Measurements from ENCODE around the gene SLC6A3.
A peak's percentile ranks its signal among the peaks of the same experiment; 100 is the strongest.

Gene SLC6A3

DNA sequence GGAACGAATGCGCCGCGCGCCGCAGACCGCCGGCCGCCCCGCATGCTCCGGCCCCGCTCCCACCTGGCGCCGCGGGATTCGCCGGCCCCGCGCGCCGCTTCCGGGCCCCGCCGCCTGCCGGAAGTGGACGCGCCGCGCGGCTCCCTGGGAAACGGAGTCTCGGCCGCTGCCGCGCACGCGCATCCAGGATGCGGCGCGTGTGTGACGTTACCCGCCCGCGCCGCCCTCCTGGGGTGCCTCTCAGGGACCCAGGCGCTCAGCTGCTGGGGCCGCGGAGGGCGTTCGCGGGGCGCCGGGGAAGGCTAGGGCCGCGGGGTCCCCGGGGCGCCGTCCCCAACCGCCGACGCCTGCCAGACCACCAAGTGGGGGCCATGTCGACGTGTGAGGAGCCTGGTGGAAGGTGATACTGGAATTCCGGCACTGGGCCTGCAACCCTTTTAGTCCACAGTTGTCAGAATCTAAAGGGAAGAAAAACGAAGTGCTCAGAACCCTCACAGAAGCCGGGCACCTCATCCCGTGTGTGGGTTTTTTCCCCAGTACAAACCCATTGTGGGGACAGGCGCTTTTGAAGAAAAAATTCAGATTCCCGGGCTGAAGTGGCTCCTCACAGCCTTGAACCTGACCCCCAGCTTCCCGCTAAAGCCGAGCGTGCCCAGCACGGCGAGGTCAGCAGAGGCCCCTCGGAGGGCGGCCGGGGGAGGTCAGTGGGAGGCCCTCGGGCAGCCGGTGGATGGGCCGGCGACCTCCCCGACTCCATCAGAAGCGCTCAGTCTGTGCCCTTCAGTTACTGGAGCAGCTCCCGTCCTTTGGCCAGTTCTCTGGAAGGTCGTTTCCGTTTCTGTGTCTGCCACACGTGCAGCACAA, 100.0 kb downstream of the SLC6A3 start, which contains the start of gene CLPTM1L:
CLPTM1L (minus strand) TSS at position 125 of the 864 bp plus-strand sequence. CDS start 258 bp downstream, outside the sequence.
- Histone ChIP-seq H3K36me3 (ENCODE audit: insufficient read depth, low read length) (peaks cover 14% of the 10 kb centered on the region; the same call in 1 of the 2 replicates), H3K4me1 (ENCODE audit: insufficient read depth, low read length) (no peaks in the 10 kb centered on the region; the same call in 1 of the 2 replicates), H3K9ac (ENCODE audit: low read depth, low read length) (peak within 1 kb of the TSS; percentile 96), H3K9me3 (ENCODE audit: control insufficient read depth, insufficient read depth, low read length) (no peaks in the 10 kb centered on the region)

DNA sequence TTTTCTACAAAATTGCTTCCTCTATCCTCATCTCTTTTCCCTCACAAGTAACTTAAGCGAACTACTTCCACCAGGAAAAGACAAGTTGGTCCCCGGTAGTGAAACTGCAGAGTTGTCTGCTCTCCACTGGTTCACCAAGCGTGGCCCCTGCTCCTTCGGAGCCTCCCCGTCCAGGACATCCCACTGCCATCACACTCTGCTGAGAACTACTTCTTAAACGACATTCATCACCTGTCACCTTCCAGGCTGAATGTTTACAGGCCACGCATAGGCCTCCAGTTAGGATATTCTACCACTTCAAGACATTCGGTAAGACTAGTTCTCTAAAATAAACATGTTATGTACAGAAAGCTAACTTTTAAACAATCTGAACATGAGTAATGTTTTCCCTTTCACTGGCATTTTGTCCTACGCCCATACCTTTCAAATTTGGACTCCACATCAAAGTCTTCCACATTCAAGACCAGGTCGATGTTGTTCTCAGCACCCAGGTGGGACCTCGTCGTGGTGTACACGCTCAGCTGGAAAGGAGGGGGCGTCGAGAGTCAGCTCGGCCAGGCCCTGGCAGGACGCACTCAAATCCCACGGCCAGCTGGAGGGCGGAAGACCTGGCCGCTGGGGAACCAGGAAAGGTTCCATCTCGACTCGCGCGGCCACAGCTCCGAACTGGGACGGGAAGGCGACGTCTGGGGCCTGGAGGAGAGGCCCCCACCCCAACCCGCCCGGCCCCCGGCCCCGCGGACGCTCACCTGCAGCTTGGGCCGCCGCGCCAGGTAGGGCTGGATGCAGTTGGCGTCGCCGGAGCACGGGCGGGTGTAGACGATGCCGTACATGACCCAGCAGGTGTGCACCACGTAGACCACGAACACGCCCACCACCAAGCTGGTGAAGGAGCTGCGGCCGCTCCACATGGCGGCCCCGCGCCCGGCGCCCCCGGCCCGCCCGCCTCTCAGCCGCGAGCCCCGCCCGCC, 101.0 kb downstream of the SLC6A3 start:
- Histone ChIP-seq H3K9ac (ENCODE audit: low read depth, low read length) (peak overlapping the region; percentile 96; the same call in 1 of the 2 replicates), H3K4me1 (ENCODE audit: insufficient read depth, low read length) (no peaks in the 10 kb centered on the region; the same call in 1 of the 2 replicates), H3K36me3 (ENCODE audit: insufficient read depth, low read length) (peaks cover 14% of the 10 kb centered on the region; the same call in 1 of the 2 replicates), H3K9me3 (ENCODE audit: control insufficient read depth, insufficient read depth, low read length) (no peaks in the 10 kb centered on the region)

DNA sequence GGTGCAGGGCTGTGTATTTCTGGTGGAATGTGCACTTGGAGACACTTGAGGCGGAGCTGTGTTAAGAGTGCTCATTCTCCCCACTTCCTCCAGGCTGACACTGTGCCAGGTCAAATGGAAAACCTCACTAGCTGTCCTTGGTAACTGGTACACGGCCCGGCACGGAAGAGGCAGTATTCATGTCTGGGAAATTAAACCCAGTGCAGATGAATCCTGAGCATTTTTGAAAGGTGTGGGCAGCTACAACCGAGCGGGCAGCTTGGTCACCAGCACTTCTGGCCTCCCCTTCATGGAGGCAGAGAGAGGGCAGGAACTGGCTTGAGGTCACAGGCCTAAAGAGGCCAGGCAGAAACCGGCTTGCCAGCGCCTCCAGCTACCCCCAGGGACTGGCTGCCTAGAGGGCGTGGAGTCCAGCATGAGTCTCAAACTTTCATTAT, 101.9 kb downstream of the SLC6A3 start:
- no peaks in the 10 kb centered on the region; the same call in 1 of the 2 replicates for H3K4me1 ChIP-seq (ENCODE audit: insufficient read depth, low read length)
- H3K36me3 ChIP-seq (ENCODE audit: insufficient read depth, low read length): peaks cover 14% of the 10 kb centered on the region; the same call in 1 of the 2 replicates
- H3K9me3 ChIP-seq (ENCODE audit: control insufficient read depth, insufficient read depth, low read length): no peaks in the 10 kb centered on the region
- H3K9ac ChIP-seq (ENCODE audit: low read depth, low read length): no peak overlapping the region

All from ES-I3 (cell line).